GM12865 (cell line): Measurements from ENCODE around the gene PRDM16.

ENCODE experiments used
- DNase-seq: peaks from one replicate; pipeline ENCODE4 v3.0.0; 2010; ENCODE audit warnings: low read depth
- H3K4me3 ChIP-seq: 2 replicates; pipeline ENCODE4 v1.5.1; 2011; ENCODE audit warnings: mild to moderate bottlenecking, low read depth, low read length, control low read depth
- CTCF ChIP-seq: IDR thresholded peaks from 2 replicates; pipeline ENCODE4 v1.5.1; 2011; ENCODE audit warnings: low read length, control low read depth, low read depth, inconsistent platforms; ENCODE audit not compliant: insufficient read depth; ENCODE audit errors: missing control alignments

The PRDM16 gene

GRCh38 chr1:3322450-3323020 lies 253.5 kb downstream of the PRDM16 start:
- DNase-seq, result no peak
- no peak for TF ChIP-seq CTCF

GRCh38 chr1:3323021-3323795 lies 254.2 kb downstream of the PRDM16 start:
- TF ChIP-seq CTCF, result no peak
- DNase-seq, result no peak
- H3K4me3 ChIP-seq, result no peak overlapping the region

More at GRCh38 chr1:3322450-3323020, 253.5 kb downstream of the PRDM16 start:
- H3K4me3 ChIP-seq, result no peak overlapping the region

- no peak for DNase-seq
- H3K4me3 ChIP-seq, result no peak overlapping the region
- no peak for TF ChIP-seq CTCF
Observed at GRCh38 chr1:3323796-3324703, 255.0 kb downstream of the PRDM16 start.

- no peak overlapping the region for H3K4me3 ChIP-seq
- no peak for TF ChIP-seq CTCF
- DNase-seq, result no peak
Observed at GRCh38 chr1:3324704-3325535, 255.9 kb downstream of the PRDM16 start.

- H3K4me3 ChIP-seq, result no peak overlapping the region
- DNase-seq, result no peak
- TF ChIP-seq CTCF, result no peak
Observed at GRCh38 chr1:3326516-3327388, 257.7 kb downstream of the PRDM16 start.
